ENCODE measurements around the gene POLR3H.

The POLR3H gene

GRCh38 chr22:41507330-41508063 lies 36.8 kb downstream of the POLR3H start:
- H3K79me2 ChIP-seq (ENCODE audit: control insufficient read depth, low read length) = peaks cover 9% of the 10 kb centered on the region
- no peak overlapping the region for H3K4me2 ChIP-seq (ENCODE audit: low read length)
- no peaks in the 10 kb centered on the region for H3K4me1 ChIP-seq (ENCODE audit: control insufficient read depth, low read length)
- TF ChIP-seq EZH2phosphoT487 (IDR thresholded peaks at IDR 0.05; ENCODE audit: borderline replicate concordance, low read length) (no peak), CTCF (IDR thresholded peaks at IDR 0.05; ENCODE audit: low read depth, low read length, poor library complexity, severe bottlenecking) (no peak)
- no peaks in the 10 kb centered on the region for H3K9me3 ChIP-seq (ENCODE audit: control insufficient read depth, insufficient read depth, low read length)
- H3K27me3 ChIP-seq (ENCODE audit: control insufficient read depth, low read length) = no peaks in the 10 kb centered on the region
- H3K4me3 ChIP-seq (ENCODE audit: low read length) = no peak overlapping the region
- H3K36me3 ChIP-seq (ENCODE audit: control insufficient read depth, low read length) = peaks cover 59% of the 10 kb centered on the region
- no peak overlapping the region for H3K27ac ChIP-seq (ENCODE audit: low read depth, low read length)
- no peaks in the 10 kb centered on the region for H4K20me1 ChIP-seq (ENCODE audit: control insufficient read depth, insufficient read depth, low read depth, low read length)
- H3K9me2 ChIP-seq (replicated peaks; ENCODE audit: control insufficient read depth, low read length) = no peaks in the 10 kb centered on the region
- H3F3A ChIP-seq (ENCODE audit: control insufficient read depth, insufficient read depth) = no peaks in the 10 kb centered on the region

DNA sequence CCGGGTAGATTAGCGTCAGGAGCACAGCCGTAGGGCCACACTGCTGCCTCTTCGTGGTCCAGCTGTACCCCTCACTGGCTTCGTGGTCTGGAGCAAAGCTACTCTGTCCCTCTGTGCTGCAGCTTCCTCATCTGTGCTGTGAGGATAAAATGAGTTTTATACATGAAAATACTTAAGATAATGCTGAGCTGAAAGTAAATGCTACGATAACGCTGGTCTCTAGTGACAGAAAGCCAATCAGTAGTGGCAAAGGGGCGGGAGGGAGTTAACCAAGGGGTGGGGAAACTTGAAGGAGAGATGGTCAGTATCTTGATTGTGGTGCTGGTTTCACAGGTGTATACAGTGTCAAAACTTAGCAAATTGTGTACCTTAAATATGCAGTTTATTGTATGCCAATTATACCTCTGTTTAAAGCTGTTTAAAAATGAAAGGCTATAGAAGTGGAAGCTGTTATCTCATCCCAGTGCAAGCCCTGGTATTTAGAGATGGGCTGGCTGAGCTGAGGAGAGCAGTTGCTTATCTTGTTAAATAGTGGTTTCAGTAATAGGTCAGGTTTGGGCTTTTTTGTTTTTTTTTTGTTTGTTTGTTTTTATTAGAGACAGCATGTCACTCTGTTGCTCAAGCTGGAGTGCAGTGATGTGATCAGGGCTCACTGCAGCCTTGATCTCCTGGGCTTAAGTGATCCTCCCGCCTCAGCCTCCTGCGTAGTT lies 38.6 kb downstream of the POLR3H start:
- Histone ChIP-seq H3K36me3 (ENCODE audit: control insufficient read depth, low read length) (peaks cover 64% of the 10 kb centered on the region), H3K27me3 (ENCODE audit: control insufficient read depth, low read length) (no peaks in the 10 kb centered on the region), H3K4me2 (ENCODE audit: low read length) (no peak overlapping the region), H3K4me3 (ENCODE audit: low read length) (no peak overlapping the region), H4K20me1 (ENCODE audit: control insufficient read depth, insufficient read depth, low read depth, low read length) (no peaks in the 10 kb centered on the region), H3K9me3 (ENCODE audit: control insufficient read depth, insufficient read depth, low read length) (no peaks in the 10 kb centered on the region), H3K9me2 (replicated peaks; ENCODE audit: control insufficient read depth, low read length) (no peaks in the 10 kb centered on the region), H3K79me2 (ENCODE audit: control insufficient read depth, low read length) (peaks cover 24% of the 10 kb centered on the region), H3K27ac (ENCODE audit: low read depth, low read length) (no peak overlapping the region), H3F3A (ENCODE audit: control insufficient read depth, insufficient read depth) (no peaks in the 10 kb centered on the region), H3K4me1 (ENCODE audit: control insufficient read depth, low read length) (no peaks in the 10 kb centered on the region)
- no peak for TF ChIP-seq CTCF (IDR thresholded peaks at IDR 0.05; ENCODE audit: low read depth, low read length, poor library complexity, severe bottlenecking)
- TF ChIP-seq EZH2phosphoT487 (IDR thresholded peaks at IDR 0.05; ENCODE audit: borderline replicate concordance, low read length) = no peak

DNA sequence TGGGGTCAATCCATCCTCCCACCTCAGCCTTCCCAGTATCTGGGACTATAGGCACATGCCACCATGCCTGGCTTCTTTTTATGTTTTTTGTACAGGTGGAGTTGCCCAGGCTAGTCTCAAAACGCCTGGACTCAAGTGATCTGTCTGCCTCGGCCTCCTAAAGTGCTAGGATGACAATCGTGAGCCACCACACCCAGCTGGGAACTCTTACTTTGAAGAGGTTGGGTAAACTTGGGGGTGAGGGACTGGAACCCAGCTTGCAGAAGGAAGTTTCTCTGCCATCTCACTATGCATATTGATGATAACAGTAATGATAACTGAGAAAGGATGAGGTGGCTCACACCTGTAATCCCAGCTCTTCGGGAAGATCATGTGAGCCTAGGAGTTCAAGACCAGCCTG lies 39.5 kb downstream of the POLR3H start:
- no peaks in the 10 kb centered on the region for H3K9me3 ChIP-seq (ENCODE audit: control insufficient read depth, insufficient read depth, low read length)
- H3K79me2 ChIP-seq (ENCODE audit: control insufficient read depth, low read length) = peaks cover 25% of the 10 kb centered on the region
- H3K9me2 ChIP-seq (replicated peaks; ENCODE audit: control insufficient read depth, low read length) = no peaks in the 10 kb centered on the region
- peaks cover 59% of the 10 kb centered on the region for H3K36me3 ChIP-seq (ENCODE audit: control insufficient read depth, low read length)
- TF ChIP-seq EZH2phosphoT487 (IDR thresholded peaks at IDR 0.05; ENCODE audit: borderline replicate concordance, low read length) (no peak), CTCF (IDR thresholded peaks at IDR 0.05; ENCODE audit: low read depth, low read length, poor library complexity, severe bottlenecking) (no peak)
- H3K27ac ChIP-seq (ENCODE audit: low read depth, low read length) = no peak overlapping the region
- no peaks in the 10 kb centered on the region for H3K4me1 ChIP-seq (ENCODE audit: control insufficient read depth, low read length)
- H4K20me1 ChIP-seq (ENCODE audit: control insufficient read depth, insufficient read depth, low read depth, low read length) = no peaks in the 10 kb centered on the region
- H3F3A ChIP-seq (ENCODE audit: control insufficient read depth, insufficient read depth) = no peaks in the 10 kb centered on the region
- H3K4me2 ChIP-seq (ENCODE audit: low read length) = no peak overlapping the region
- H3K4me3 ChIP-seq (ENCODE audit: low read length) = no peak overlapping the region
- H3K27me3 ChIP-seq (ENCODE audit: control insufficient read depth, low read length) = no peaks in the 10 kb centered on the region
